ENCODE data around the gene FBXO46.
A peak's percentile ranks its signal among the peaks of the same experiment; 100 is the strongest.

The FBXO46 gene

DNA sequence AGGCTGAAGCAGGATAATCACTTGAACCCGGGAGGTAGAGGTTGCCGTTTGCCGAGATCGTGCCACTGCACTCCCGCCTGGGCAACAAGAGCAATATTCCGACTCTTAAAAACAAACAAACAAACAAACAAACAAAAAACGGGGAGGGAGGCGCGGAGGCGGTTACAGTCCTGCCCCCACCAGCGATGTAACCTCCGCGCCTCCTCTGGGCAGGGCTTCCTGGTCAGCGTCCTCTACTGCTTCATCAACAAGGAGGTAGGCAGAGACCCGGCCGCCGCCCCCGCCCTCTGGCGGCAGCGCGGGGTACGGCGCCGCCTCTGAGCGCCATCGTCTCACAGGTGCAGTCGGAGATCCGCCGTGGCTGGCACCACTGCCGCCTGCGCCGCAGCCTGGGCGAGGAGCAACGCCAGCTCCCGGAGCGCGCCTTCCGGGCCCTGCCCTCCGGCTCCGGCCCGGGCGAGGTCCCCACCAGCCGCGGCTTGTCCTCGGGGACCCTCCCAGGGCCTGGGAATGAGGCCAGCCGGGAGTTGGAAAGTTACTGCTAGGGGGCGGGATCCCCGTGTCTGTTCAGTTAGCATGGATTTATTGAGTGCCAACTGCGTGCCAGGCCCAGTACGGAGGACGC is 49.2 kb downstream of the FBXO46 start:
- DNase-seq = peak; percentile 43

DNA sequence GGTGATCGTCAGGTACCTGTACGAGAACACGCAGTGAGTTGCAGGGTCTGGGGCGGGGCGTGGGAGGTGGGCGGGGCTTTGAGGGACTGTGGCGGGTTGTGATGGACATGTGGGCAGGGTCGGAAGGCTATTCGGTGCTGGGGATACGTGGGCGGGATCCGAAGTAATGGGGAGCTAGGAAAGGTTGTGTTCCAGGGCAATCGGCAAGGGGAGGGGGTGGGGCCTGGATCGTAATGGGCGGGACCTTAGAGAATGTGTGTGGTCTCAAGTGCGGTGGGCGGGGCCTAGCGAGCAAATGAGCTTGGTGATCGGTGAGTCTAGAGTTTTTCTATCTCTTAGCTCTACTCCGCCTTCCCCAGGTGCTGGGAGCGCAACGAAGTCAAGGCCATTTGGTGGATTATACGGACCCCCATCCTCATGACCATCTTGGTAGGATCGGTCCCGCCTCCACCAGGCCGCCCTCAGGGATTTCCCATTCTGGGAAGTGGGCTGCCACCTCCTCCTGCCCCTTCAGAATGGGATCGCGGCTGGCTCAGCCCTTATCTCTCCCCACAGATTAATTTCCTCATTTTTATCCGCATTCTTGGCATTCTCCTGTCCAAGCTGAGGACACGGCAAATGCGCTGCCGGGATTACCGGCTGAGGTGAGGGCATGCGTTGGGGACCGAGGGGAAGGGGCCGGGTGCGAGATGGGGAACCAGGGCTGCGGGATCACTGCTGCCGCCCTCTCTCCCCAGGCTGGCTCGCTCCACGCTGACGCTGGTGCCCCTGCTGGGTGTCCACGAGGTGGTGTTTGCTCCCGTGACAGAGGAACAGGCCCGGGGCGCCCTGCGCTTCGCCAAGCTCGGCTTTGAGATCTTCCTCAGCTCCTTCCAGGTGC is 53.1 kb downstream of the FBXO46 start:
- DNase-seq = no peak

DNA sequence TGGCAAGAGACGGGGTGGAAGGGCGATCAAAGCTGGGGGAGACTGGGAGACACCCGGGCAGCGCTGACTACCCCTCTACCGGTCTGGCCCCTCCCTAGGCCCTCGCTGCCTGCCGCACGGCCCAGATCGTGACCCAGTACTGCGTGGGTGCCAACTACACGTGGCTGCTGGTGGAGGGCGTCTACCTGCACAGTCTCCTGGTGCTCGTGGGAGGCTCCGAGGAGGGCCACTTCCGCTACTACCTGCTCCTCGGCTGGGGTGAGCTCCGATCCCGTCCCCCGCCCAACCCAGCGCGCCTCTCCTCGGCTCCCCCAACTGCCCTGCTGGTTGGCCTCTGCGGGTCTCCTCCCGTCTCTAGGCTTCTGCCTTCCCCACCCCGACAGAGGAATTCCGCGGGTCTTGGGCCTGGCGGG is 53.8 kb downstream of the FBXO46 start:
- DNase-seq = no peak

DNA sequence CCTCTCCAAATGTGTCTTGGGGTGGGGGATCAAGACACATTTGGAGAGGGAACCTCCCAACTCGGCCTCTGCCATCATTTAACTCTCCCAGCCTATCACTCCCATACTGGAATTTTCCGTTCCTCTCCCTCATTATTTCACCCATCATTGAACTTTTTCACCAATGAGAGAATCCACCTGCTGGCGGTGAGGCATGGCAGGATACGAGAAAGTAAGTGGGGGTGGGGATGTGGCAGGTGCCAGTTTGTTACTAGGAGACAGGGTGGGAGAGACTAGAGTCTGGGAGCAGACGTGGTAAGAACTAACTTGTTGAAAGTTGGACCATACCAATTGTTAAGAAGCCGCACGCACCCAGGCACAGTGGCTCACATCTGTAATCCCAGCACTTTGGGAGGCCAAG is 55.8 kb downstream of the FBXO46 start:
- DNase-seq = no peak

DNA sequence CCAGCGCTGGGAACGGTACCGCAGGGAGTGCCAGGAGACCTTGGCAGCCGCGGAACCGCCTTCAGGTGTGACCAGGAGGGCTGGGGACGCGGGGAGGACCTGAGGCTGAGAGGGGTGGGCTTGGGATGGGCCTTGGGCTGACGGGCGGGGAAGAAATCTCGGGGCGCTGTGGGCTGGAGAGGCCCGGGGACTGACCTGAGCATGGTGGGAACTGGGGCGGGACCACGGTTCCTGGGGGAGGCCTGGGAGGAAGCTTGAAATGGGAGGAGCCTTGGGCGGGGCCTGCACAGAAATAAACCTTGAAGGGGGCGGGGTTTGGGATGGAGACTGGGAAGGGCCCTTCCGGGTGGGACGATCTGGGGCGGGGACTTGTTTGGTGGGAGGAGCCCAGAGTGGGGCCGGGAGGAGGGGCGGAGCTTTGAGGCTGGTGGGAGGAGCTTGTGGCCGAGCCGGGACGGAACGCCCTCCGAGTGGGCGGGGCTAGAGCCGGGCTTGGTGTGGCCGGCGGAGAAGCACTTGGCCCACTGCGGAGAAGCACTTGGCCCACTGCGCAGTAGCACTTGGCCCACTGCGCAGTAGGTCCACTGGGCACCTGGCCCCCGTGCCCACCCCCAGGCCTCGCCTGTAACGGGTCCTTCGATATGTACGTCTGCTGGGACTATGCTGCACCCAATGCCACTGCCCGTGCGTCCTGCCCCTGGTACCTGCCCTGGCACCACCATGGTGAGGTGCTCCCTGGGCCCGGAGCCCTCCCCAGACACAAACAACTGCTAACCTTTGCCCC is 59.8 kb downstream of the FBXO46 start:
- no peak for DNase-seq

DNA sequence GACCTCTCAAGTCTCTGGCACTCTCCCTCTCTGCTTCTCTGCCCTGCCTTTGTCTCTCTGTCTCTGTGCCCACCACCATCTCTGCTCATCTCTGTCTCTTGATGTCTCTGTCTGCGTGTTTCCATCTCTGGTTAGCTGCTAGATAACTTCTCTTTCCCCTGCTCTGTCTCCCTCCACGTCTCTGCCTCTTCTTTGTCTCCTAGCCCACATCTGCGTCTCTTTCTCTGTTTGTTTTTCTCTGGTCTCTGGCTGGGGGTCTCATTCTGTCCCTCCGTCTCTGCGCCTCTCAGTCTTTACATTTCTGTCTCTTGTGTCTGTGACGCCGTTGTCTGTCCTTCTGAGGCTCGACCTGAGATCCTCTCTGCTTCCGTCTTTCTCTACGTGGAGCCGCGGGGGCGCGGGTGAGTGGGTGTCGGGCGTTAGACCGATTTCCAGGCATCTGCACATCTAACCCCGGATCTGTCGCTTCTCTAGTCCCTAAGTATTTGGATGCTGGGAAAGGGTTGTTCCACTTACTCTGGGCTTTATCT is 62.3 kb downstream of the FBXO46 start:
- DNase-seq = no peak

DNA sequence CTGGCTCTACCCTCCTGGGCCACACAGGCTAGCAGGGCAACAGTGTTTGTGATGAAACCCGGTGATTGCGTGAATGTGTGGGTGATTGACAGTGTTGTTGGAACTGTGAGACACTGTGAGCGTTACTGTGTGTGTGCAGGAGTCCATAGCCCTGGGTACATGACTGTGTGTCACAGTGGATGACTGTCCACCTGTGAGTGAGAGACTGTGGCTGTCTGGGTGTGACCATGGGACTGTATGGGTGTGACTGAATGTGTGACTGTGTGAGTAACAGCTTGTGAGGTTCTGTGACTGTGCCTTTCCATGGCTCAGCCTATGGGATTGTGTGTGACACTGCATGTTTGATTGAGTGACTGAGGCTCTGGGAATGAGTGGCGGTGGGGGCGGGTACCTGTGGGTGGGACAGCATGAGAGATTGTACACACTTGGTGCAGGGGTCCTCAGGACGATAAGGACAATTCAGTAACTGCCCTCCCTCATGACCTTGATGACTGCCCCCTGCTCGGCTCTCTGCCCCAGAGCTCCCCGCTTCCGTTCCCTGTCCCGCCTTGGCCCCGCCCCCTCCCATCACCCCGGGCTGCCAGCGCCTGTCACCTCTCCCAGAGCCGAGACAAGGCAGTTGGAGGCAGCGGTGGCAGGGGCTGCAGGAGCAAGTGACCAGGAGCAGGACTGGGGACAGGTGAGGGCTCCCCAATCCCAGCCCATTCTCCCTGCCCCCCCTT is 62.9 kb downstream of the FBXO46 start, which contains the start of gene GIPR:
Gene GIPR, plus strand, starts transcription at position 602 of the 722 bp plus-strand sequence. CDS start 1,300 bp downstream, outside the sequence.
- DNase-seq = no peak

DNA sequence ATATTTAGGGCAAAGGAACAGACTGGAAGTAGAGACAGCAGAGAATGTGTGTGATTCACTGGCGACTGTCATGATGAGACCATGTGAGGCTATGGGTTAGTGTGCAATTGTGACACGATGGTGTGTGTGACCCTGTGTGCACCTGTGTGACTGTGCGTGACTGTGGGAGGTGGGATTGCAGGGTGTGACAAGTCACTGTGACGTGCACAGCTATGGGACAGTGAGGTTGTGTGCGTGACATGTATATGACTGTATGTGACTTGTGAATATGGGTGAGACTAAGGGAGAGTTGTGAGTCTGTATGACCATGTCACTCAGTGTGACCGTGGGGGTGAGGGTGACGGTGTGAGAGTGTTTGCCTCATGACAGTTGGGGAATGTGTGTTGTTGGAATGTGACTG is 66.1 kb downstream of the FBXO46 start:
- no peak for DNase-seq

DNA sequence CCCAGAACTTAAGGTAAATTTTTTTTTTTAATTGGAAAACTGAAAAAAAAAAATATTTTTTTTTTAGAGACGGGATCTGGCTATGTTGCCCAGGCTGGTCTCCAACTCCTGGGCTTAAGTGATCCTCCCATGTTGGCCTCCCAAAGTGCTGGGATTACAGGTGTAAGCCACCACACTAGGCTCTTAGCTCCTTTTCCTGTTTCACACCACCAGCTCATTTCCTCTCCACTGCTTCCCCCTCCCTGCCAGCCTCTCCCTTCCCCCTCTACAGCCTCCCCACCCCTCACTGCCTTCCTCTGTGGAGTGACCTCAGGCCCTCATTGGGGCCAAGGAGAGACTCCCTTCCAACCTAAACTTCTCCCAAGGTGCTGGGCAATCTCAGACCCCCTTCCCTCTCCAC is 66.9 kb downstream of the FBXO46 start:
- no peak for DNase-seq

DNA sequence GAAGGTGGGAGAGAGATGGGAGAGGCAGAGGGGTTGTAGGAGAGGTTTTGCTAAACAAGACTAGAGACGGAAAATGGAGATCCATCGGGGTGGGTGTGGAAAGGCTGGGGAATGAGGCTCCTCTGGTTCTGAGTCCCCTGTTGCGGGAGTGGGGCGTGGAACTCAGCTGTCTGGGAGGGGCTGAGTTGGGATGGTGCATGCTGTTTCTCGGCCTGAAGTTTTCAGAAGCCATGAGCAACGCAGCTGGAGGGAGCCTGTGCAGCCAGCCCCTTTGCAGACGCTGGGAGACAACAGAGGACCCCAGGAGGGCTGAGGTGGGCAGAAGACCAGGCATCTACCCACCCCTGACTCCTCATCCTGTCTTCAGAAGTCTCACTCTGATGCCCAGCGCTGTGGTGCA is 70.1 kb downstream of the FBXO46 start:
- DNase-seq = no peak
